Epithelial cell of esophagus (primary cell): Measurements from ENCODE around the gene MFAP4.

Experiments used
- DNase-seq: peaks from one replicate; pipeline ENCODE4 v3.0.0; 2010; ENCODE audit warnings: low read depth
- H3K4me3 ChIP-seq: 2 replicates; pipeline ENCODE4 v1.5.1; 2011; ENCODE audit warnings: mild to moderate bottlenecking, low read length, control low read depth
- CTCF ChIP-seq: IDR thresholded peaks from 2 replicates; pipeline ENCODE4 v1.5.1; 2011; ENCODE audit warnings: low read depth, mild to moderate bottlenecking, low read length, control low read depth, inconsistent platforms; ENCODE audit not compliant: insufficient read depth; ENCODE audit errors: missing control alignments

Gene MFAP4

GRCh38 chr17:19414396-19415280, 27.6 kb upstream of the MFAP4 start:
- TF ChIP-seq CTCF: no peak
- no peak for DNase-seq
- no peak overlapping the region for H3K4me3 ChIP-seq

- no peak overlapping the region for H3K4me3 ChIP-seq
- DNase-seq: no peak
- TF ChIP-seq CTCF: no peak
These were observed 26.8 kb upstream of the MFAP4 start for GRCh38 chr17:19413761-19414160.

- no peak for DNase-seq
- no peak overlapping the region for H3K4me3 ChIP-seq
These were observed 26.0 kb upstream of the MFAP4 start for GRCh38 chr17:19412984-19413383.

GRCh38 chr17:19412510-19412909, 25.5 kb upstream of the MFAP4 start:
- TF ChIP-seq CTCF: no peak
- DNase-seq: no peak
- H3K4me3 ChIP-seq: no peak overlapping the region

More at GRCh38 chr17:19412984-19413383, 26.0 kb upstream of the MFAP4 start:
- no peak for TF ChIP-seq CTCF

- no peak overlapping the region for H3K4me3 ChIP-seq
These were observed 24.6 kb upstream of the MFAP4 start for GRCh38 chr17:19411631-19412030.

GRCh38 chr17:19410875-19411620, 24.1 kb upstream of the MFAP4 start, which contains the start of gene RNF112:
Gene RNF112 (plus strand): TSS chr17:19411232. CDS start chr17:19411409, 177 bp downstream.
- TF ChIP-seq CTCF: no peak
- no peak for DNase-seq
- H3K4me3 ChIP-seq: no peak within 1 kb of the TSS

More at GRCh38 chr17:19411631-19412030, 24.6 kb upstream of the MFAP4 start:
- no peak for TF ChIP-seq CTCF
- no peak for DNase-seq
